Hippocampal formation (tissue), 2 donors: ENCODE measurements around the gene DNAH7.
"Not testable (repeated sequence)": the region's sequence is repeated elsewhere in the genome, so short reads cannot be mapped to it uniquely, and the experiment has no call there.

Experiments
- DNase-seq, 2 donors: peaks; one replicate each; lab custom pipeline; 2025; lab: John Stamatoyannopoulos, UW

The DNAH7 gene

GRCh38 chr2:196068271-196069209, at the start of gene DNAH7:
Gene DNAH7 (minus strand): TSS chr2:196068837. CDS start chr2:196068711, 126 bp downstream.
- peak; percentile 60 to 73 for DNase-seq

GRCh38 chr2:196117214-196117705, 48.6 kb upstream of the DNAH7 start:
- peak in 1 of 2 donors; percentile 43 for DNase-seq

GRCh38 chr2:196113061-196113974, 44.7 kb upstream of the DNAH7 start:
- peak in 1 of 2 donors; percentile 59 for DNase-seq

- DNase-seq = no peak
These were observed 43.9 kb upstream of the DNAH7 start for GRCh38 chr2:196112418-196113034.

- no peak for DNase-seq
These were observed 40.0 kb upstream of the DNAH7 start for GRCh38 chr2:196108604-196109003.

GRCh38 chr2:196105951-196106350, 37.3 kb upstream of the DNAH7 start:
- DNase-seq = no peak

GRCh38 chr2:196104066-196104465, 35.4 kb upstream of the DNAH7 start:
- DNase-seq = no peak

- no peak for DNase-seq
These were observed 35.0 kb upstream of the DNAH7 start for GRCh38 chr2:196103626-196104025.

- no peak for DNase-seq
These were observed 32.8 kb upstream of the DNAH7 start for GRCh38 chr2:196101325-196101991.

- no peak for DNase-seq
These were observed 31.3 kb upstream of the DNAH7 start for GRCh38 chr2:196099916-196100315.

GRCh38 chr2:196097864-196098660, 29.4 kb upstream of the DNAH7 start:
- no peak for DNase-seq

- no peak for DNase-seq
These were observed 28.5 kb upstream of the DNAH7 start for GRCh38 chr2:196096982-196097745.

- no peak for DNase-seq
These were observed 27.6 kb upstream of the DNAH7 start for GRCh38 chr2:196096264-196096663.

- not testable (repeated sequence) for DNase-seq
These were observed 20.8 kb upstream of the DNAH7 start for GRCh38 chr2:196089448-196089847.

GRCh38 chr2:196088203-196088602, 19.6 kb upstream of the DNAH7 start:
- no peak for DNase-seq

- DNase-seq = no peak
These were observed 18.1 kb upstream of the DNAH7 start for GRCh38 chr2:196086517-196087368.

- DNase-seq = no peak
These were observed 15.0 kb upstream of the DNAH7 start for GRCh38 chr2:196083601-196084000.

GRCh38 chr2:196080526-196080925, 11.9 kb upstream of the DNAH7 start:
- no peak for DNase-seq

GRCh38 chr2:196079052-196079451, 10.4 kb upstream of the DNAH7 start:
- no peak for DNase-seq
